K562 (cell line): ENCODE measurements around the gene NCBP2. TPM values are rescaled to one million over a fixed set of nuclear protein-coding genes. Genes with fewer than 3 reads are reported as not detected.

Source experiments
- EGR1 ChIP-seq: fragments of 450-650 bp; conservative IDR thresholded peaks from 2 replicates; pipeline ENCODE4 v1.6.1; 2017; ENCODE audit warnings: mild to moderate bottlenecking
- ELF1 ChIP-seq: fragments of 200-800 bp; sonication (Bioruptor generic); IDR thresholded peaks from 2 replicates; pipeline ENCODE4 v1.6.1; 2016; ENCODE audit warnings: missing genetic modification characterization, missing compliant biosample characterization
- RFX1 ChIP-seq: fragments of 450-650 bp; IDR thresholded peaks from 2 replicates; pipeline ENCODE4 v1.6.1; 2016; ENCODE audit warnings: mild to moderate bottlenecking, moderate library complexity
- ZKSCAN3 ChIP-seq: fragments of 250-450 bp; sonication (Bioruptor Pico); IDR thresholded peaks from 2 replicates; pipeline ENCODE4 v1.4.0; 2020
- ZNF121 ChIP-seq: sonication (generic); formaldehyde crosslinking; conservative IDR thresholded peaks from 2 replicates; pipeline ENCODE4 v1.8.0; 2022; ENCODE audit warnings: missing genetic modification reagents
- ZNF589 ChIP-seq: fragments of 200-800 bp; sonication (Bioruptor generic); IDR thresholded peaks from 2 replicates; pipeline ENCODE4 v1.6.1; 2016; ENCODE audit warnings: low read depth, missing genetic modification characterization, missing compliant biosample characterization
- polyA plus RNA-seq, 8 experiments: library from polyadenylated mRNA; depleted of rRNA in 4 of 8; stranded (reverse) in 5 of 8; unstranded in 3 of 8; fragments of >200 nt; fragmentation: Nextera tagmentation in 2 of 8; fragmentation: Illumina TruSeq in 1 of 8; extraction: Ambion mirVana in 2 of 8; extraction: Trizol in 1 of 8; gene quantifications; 2 replicates each; pipeline versions ENCODE4 v1.2.1 to v1.2.3, GENCODE V29; 2011 to 2014; ENCODE audit warnings: inconsistent platforms in 1 of 8, missing spikeins in 1 of 8
- total RNA-seq, 7 experiments: library from RNA; depleted of rRNA in 6 of 7; stranded (reverse); fragments of >200 nt in 6 of 7; fragmentation: Illumina TruSeq in 2 of 7; extraction: Trizol in 2 of 7; gene quantifications; 2 replicates each; pipeline versions ENCODE4 v1.2.1 to v1.2.3, GENCODE V29; 2011 to 2021; ENCODE audit warnings: low replicate concordance in 1 of 7
- TF ChIP-seq, protein P1 (sequence below), 2 experiments: fragments of 450-650 bp; formaldehyde crosslinking in 1 of 2; IDR thresholded peaks; 2 replicates each; pipeline versions ENCODE4 v1.4.0 to v1.6.1; 2014 to 2020; ENCODE audit warnings: mild to moderate bottlenecking in 2 of 2, borderline replicate concordance in 1 of 2, low read depth in 1 of 2
- TF ChIP-seq, protein P2 (sequence below): fragments of 250-450 bp; sonication (Bioruptor Pico); IDR thresholded peaks from 2 replicates; pipeline ENCODE4 v1.4.0; 2020; ENCODE audit warnings: mild to moderate bottlenecking, moderate library complexity, borderline replicate concordance

The NCBP2 gene
- total and polyA plus RNA-seq, 9 of the 15 experiments (the other 6 are each of a cell fraction or from before 2014, with no cell fraction given) = 56.4 to 102 (median 82.3) TPM

DNA sequence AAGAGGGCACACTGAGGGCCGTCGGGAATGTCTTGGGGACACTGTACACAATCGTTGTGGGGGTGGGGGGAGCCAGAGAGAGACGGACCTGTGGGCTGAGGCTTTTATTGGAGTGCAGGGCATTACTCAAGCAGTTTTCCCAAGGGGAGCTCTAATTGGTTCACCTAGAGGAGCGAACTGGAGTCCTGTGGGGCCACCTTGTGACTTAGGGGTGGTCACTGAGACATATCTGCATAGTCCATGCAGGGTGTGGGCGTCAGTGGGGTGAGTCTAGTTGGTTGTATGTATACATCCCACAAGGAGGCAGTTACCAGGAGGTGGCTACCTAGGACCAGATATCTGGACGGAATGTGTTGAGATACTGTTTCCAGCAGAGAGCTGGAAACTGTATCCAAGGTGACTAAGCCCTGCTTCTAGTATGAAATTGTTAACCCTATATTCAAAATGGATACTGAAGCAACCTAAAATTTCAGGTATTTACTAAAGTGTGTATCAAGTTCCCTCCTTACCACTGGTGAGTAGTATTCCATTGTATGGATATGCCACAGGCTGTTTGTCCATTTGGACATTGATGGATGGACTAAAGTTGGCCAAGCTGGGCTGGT is 28.9 kb upstream of the NCBP2 start (continued):
- TF ChIP-seq, protein P1, sequence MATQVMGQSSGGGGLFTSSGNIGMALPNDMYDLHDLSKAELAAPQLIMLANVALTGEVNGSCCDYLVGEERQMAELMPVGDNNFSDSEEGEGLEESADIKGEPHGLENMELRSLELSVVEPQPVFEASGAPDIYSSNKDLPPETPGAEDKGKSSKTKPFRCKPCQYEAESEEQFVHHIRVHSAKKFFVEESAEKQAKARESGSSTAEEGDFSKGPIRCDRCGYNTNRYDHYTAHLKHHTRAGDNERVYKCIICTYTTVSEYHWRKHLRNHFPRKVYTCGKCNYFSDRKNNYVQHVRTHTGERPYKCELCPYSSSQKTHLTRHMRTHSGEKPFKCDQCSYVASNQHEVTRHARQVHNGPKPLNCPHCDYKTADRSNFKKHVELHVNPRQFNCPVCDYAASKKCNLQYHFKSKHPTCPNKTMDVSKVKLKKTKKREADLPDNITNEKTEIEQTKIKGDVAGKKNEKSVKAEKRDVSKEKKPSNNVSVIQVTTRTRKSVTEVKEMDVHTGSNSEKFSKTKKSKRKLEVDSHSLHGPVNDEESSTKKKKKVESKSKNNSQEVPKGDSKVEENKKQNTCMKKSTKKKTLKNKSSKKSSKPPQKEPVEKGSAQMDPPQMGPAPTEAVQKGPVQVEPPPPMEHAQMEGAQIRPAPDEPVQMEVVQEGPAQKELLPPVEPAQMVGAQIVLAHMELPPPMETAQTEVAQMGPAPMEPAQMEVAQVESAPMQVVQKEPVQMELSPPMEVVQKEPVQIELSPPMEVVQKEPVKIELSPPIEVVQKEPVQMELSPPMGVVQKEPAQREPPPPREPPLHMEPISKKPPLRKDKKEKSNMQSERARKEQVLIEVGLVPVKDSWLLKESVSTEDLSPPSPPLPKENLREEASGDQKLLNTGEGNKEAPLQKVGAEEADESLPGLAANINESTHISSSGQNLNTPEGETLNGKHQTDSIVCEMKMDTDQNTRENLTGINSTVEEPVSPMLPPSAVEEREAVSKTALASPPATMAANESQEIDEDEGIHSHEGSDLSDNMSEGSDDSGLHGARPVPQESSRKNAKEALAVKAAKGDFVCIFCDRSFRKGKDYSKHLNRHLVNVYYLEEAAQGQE (IDR thresholded peaks at IDR 0.05; ENCODE audit: borderline replicate concordance) = peak; percentile 16; the same call in 1 of the 2 replicates
- TF ChIP-seq, protein P1 (CRISPR knock-in tag; IDR thresholded peaks at IDR 0.05; ENCODE audit: low read depth) = no peak
- no peak for TF ChIP-seq ELF1 (tag)
- TF ChIP-seq ZNF589 = no peak
- no peak for TF ChIP-seq ZKSCAN3 (CRISPR knock-in tag)
- TF ChIP-seq RFX1 = peak; percentile 72
- no peak for TF ChIP-seq ZNF121 (CRISPR knock-in tag)
- TF ChIP-seq, protein P2, sequence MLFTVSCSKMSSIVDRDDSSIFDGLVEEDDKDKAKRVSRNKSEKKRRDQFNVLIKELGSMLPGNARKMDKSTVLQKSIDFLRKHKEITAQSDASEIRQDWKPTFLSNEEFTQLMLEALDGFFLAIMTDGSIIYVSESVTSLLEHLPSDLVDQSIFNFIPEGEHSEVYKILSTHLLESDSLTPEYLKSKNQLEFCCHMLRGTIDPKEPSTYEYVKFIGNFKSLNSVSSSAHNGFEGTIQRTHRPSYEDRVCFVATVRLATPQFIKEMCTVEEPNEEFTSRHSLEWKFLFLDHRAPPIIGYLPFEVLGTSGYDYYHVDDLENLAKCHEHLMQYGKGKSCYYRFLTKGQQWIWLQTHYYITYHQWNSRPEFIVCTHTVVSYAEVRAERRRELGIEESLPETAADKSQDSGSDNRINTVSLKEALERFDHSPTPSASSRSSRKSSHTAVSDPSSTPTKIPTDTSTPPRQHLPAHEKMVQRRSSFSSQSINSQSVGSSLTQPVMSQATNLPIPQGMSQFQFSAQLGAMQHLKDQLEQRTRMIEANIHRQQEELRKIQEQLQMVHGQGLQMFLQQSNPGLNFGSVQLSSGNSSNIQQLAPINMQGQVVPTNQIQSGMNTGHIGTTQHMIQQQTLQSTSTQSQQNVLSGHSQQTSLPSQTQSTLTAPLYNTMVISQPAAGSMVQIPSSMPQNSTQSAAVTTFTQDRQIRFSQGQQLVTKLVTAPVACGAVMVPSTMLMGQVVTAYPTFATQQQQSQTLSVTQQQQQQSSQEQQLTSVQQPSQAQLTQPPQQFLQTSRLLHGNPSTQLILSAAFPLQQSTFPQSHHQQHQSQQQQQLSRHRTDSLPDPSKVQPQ (CRISPR knock-in tag) = no peak
- peak; percentile 89 for TF ChIP-seq EGR1
